ENCODE measurements around the gene PRRT1.

- TF ChIP-seq, protein P1, sequence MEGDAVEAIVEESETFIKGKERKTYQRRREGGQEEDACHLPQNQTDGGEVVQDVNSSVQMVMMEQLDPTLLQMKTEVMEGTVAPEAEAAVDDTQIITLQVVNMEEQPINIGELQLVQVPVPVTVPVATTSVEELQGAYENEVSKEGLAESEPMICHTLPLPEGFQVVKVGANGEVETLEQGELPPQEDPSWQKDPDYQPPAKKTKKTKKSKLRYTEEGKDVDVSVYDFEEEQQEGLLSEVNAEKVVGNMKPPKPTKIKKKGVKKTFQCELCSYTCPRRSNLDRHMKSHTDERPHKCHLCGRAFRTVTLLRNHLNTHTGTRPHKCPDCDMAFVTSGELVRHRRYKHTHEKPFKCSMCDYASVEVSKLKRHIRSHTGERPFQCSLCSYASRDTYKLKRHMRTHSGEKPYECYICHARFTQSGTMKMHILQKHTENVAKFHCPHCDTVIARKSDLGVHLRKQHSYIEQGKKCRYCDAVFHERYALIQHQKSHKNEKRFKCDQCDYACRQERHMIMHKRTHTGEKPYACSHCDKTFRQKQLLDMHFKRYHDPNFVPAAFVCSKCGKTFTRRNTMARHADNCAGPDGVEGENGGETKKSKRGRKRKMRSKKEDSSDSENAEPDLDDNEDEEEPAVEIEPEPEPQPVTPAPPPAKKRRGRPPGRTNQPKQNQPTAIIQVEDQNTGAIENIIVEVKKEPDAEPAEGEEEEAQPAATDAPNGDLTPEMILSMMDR (IDR thresholded peaks at IDR 0.05): peak; percentile 20
- TF ChIP-seq EZH2 (IDR thresholded peaks at IDR 0.05) (no peak), EZH2phosphoT487 (IDR thresholded peaks at IDR 0.05) (no peak)
Observed at GRCh38 chr6:32113386-32114352, 38.1 kb downstream of the PRRT1 start.
